ENCODE measurements around the gene PGPEP1.

The PGPEP1 gene

GRCh38 chr19:18418029-18418482 lies 77.7 kb downstream of the PGPEP1 start:
- TF ChIP-seq POLR2AphosphoS5 (IDR thresholded peaks at IDR 0.05; ENCODE audit: low read depth, low read length) = no peak
- TF ChIP-seq POLR2A (IDR thresholded peaks at IDR 0.05; ENCODE audit: low read depth, low read length) = no peak
- TF ChIP-seq TAF1 (IDR thresholded peaks at IDR 0.05; ENCODE audit: borderline replicate concordance, low read depth, low read length) = no peak
- peak; percentile 57 for FAIRE-seq
- no peak for DNase-seq (ENCODE audit: insufficient read length)

DNA sequence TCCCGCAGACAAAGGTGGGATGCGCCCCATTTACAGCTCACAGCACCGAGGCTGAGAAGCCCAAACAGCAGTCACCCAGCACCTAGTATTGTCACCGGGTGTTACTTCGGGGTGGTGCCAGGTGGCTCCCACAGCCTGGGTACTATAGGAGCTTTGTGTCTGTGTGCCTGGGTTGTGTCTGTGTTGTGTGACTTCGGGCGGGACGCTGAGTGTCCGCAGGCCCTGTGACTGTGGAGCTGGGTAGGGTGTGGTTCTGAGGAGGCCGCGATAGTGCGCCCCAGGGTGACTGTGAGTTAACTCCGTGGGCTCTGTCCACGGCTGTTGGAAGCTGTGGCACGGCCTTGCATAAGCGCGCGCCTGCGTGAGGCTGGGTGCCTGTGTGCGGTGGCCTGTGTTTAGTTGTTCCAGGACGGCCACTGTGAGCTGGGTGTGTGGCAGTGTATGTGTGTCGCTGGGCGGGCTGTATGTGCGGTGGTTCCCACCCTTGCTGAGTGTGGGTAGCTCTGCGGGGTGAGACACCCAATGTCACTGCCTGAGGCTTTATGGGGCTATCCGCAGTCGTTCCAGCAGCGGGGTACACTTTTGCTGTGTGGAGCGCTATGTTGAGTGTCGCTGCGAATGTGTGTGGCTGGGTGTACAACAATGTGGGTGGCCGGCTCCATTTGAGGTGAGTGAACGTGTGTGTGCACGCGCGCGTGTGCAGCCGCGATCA lies 78.2 kb downstream of the PGPEP1 start:
- TF ChIP-seq TAF1 (IDR thresholded peaks at IDR 0.05; ENCODE audit: borderline replicate concordance, low read depth, low read length) (no peak), POLR2AphosphoS5 (IDR thresholded peaks at IDR 0.05; ENCODE audit: low read depth, low read length) (no peak), POLR2A (IDR thresholded peaks at IDR 0.05; ENCODE audit: low read depth, low read length) (no peak)
- DNase-seq (ENCODE audit: insufficient read length) (no peak), FAIRE-seq (no peak)

DNA sequence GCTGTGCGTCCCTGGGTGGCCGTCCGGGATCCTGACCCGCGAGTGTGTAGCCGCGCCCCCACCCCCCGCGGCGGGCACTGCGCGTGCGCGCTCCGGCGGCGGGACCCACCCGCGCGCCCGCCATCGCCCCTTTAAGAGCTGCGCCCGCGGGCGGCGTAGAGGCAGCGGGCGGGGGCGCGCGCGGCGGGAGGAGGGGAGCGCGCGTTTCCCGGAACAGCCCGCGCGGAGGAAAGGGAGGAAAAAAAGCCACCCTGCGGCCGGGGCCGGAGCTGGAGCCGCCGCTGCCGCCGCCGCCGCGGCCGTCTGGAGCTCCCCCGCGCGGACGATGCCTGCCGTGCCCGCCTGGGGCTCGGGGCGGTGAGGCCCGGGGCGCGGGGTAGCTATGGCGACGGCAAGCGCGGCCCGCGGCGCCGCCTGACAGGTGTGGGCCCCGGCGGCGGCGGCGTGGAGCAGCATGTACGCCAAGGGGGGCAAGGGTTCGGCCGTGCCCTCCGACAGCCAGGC lies 78.8 kb downstream of the PGPEP1 start, which contains the start of gene SSBP4:
Gene SSBP4 (plus strand): TSS at position 204 of the 504 bp plus-strand sequence. CDS start 251 bp downstream, at position 455.
- DNase-seq (ENCODE audit: insufficient read length) = peak; percentile 92
- TF ChIP-seq POLR2A (IDR thresholded peaks at IDR 0.05; ENCODE audit: low read depth, low read length) (peak; percentile 9; the same call in 1 of the 2 replicates), POLR2AphosphoS5 (IDR thresholded peaks at IDR 0.05; ENCODE audit: low read depth, low read length) (no peak)

More for the DNA sequence above, 78.8 kb downstream of the PGPEP1 start, which contains the start of gene SSBP4:
- FAIRE-seq = peak; percentile 92

Data from GM12892 (cell line).